GM19238 (cell line): ENCODE data around the gene CNTNAP4.

ENCODE experiments used
- DNase-seq: peaks from one replicate; pipeline ENCODE4 v3.0.0; 2011; ENCODE audit warnings: low spot score; ENCODE audit not compliant: insufficient read length

The CNTNAP4 gene

GRCh38 chr16:76389126-76389525, 111.9 kb downstream of the CNTNAP4 start:
- no peak for DNase-seq

- no peak for DNase-seq
Observed at GRCh38 chr16:76390476-76390875, 113.3 kb downstream of the CNTNAP4 start.

GRCh38 chr16:76396977-76397376, 119.8 kb downstream of the CNTNAP4 start:
- no peak for DNase-seq

- DNase-seq: no peak
Observed at GRCh38 chr16:76409706-76410105, 132.5 kb downstream of the CNTNAP4 start.

- DNase-seq: no peak
Observed at GRCh38 chr16:76421571-76421970, 144.4 kb downstream of the CNTNAP4 start.

- DNase-seq: no peak
Observed at GRCh38 chr16:76428858-76429257, 151.7 kb downstream of the CNTNAP4 start.

GRCh38 chr16:76441391-76441790, 164.2 kb downstream of the CNTNAP4 start:
- DNase-seq: no peak

- DNase-seq: no peak
Observed at GRCh38 chr16:76441876-76442275, 164.7 kb downstream of the CNTNAP4 start.

GRCh38 chr16:76443973-76444372, 166.8 kb downstream of the CNTNAP4 start:
- no peak for DNase-seq

GRCh38 chr16:76444832-76445231, 167.6 kb downstream of the CNTNAP4 start:
- no peak for DNase-seq

- no peak for DNase-seq
Observed at GRCh38 chr16:76445815-76446214, 168.6 kb downstream of the CNTNAP4 start.

GRCh38 chr16:76446251-76446650, 169.1 kb downstream of the CNTNAP4 start:
- no peak for DNase-seq

- DNase-seq: no peak
Observed at GRCh38 chr16:76450890-76451289, 173.7 kb downstream of the CNTNAP4 start.

GRCh38 chr16:76455257-76455656, 178.1 kb downstream of the CNTNAP4 start:
- DNase-seq: no peak

GRCh38 chr16:76456016-76456415, 178.8 kb downstream of the CNTNAP4 start:
- no peak for DNase-seq

GRCh38 chr16:76459111-76459510, 181.9 kb downstream of the CNTNAP4 start:
- DNase-seq: no peak

- no peak for DNase-seq
Observed at GRCh38 chr16:76461836-76462235, 184.6 kb downstream of the CNTNAP4 start.

- DNase-seq: no peak
Observed at GRCh38 chr16:76464955-76465620, 187.9 kb downstream of the CNTNAP4 start.

GRCh38 chr16:76466871-76467270, 189.7 kb downstream of the CNTNAP4 start:
- no peak for DNase-seq

- DNase-seq: no peak
Observed at GRCh38 chr16:76474048-76474447, 196.8 kb downstream of the CNTNAP4 start.

- no peak for DNase-seq
Observed at GRCh38 chr16:76478105-76478504, 200.9 kb downstream of the CNTNAP4 start.

- no peak for DNase-seq
Observed at GRCh38 chr16:76483307-76483909, 206.2 kb downstream of the CNTNAP4 start.

- no peak for DNase-seq
Observed at GRCh38 chr16:76484020-76484419, 206.8 kb downstream of the CNTNAP4 start.
